DND-41 (cell line): ENCODE measurements around the gene KRTAP12-1.

Experiments
- EZH2 ChIP-seq: IDR thresholded peaks from 3 replicates; pipeline ENCODE4 v1.6.1; 2012; ENCODE audit warnings: borderline replicate concordance, low read depth, mild to moderate bottlenecking, moderate library complexity, low read length, inconsistent platforms; ENCODE audit not compliant: severe bottlenecking
- TF ChIP-seq, protein P1 (sequence below): IDR thresholded peaks from 2 replicates; pipeline ENCODE4 v1.5.1; 2012; ENCODE audit warnings: borderline replicate concordance, low read length, moderate library complexity, mild to moderate bottlenecking; ENCODE audit not compliant: poor library complexity, severe bottlenecking; ENCODE audit errors: extremely low read depth

DNA sequence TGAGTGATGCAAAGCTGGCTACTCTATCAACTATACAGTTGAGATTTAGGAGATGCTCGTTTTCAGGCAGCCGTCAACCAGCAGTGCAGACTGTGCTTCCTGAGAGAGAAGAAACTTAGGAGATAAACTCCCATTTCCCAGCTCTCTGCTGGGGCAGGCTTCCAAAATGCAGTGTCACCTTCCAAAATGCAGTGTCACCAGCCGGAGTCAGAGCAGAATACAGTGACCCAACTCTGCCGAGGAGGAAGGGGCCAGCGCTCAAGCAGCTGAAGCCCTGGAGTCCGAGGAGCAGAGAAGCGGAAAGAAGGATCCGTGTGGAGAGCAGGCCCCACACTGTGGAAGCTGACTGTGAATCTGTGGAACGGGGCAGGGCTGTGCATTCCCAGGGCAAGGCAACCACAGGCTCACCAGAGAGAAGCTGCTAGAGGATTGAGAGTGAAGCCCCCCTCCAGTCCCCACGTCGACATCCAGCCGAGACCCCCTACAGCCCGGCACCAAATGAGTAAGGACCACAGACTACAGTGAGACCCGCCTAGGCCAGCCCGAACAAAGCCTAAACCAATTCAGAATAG is 703 bp upstream of the KRTAP12-1 start:
- TF ChIP-seq, protein P1, sequence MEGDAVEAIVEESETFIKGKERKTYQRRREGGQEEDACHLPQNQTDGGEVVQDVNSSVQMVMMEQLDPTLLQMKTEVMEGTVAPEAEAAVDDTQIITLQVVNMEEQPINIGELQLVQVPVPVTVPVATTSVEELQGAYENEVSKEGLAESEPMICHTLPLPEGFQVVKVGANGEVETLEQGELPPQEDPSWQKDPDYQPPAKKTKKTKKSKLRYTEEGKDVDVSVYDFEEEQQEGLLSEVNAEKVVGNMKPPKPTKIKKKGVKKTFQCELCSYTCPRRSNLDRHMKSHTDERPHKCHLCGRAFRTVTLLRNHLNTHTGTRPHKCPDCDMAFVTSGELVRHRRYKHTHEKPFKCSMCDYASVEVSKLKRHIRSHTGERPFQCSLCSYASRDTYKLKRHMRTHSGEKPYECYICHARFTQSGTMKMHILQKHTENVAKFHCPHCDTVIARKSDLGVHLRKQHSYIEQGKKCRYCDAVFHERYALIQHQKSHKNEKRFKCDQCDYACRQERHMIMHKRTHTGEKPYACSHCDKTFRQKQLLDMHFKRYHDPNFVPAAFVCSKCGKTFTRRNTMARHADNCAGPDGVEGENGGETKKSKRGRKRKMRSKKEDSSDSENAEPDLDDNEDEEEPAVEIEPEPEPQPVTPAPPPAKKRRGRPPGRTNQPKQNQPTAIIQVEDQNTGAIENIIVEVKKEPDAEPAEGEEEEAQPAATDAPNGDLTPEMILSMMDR: no peak
- TF ChIP-seq EZH2: no peak
